ENCODE measurements around the gene CLEC3B. TPM values are rescaled to one million over a fixed set of nuclear protein-coding genes. Genes with fewer than 3 reads are reported as not detected.

CLEC3B gene, protein sequence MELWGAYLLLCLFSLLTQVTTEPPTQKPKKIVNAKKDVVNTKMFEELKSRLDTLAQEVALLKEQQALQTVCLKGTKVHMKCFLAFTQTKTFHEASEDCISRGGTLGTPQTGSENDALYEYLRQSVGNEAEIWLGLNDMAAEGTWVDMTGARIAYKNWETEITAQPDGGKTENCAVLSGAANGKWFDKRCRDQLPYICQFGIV
- not detected in 2 replicates for total RNA-seq
- long read RNA-seq, result 0 reads

DNA sequence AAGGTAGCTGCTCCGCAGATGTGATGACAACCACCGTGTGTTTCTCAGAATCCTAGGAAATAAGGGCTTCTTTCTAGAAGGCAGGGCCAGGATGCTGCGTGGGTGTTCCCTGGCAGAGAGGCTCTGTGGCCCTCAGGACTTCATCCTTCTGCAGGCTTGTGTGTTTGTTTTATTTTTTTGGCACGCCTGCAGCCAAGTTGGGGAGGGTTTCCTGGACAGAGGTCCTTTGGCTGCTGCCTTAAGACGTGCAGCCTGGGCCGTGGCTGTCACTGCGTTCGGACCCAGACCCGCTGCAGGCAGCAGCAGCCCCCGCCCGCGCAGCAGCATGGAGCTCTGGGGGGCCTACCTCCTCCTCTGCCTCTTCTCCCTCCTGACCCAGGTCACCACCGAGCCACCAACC is at the start of gene CLEC3B:
Gene CLEC3B (plus strand): TSS at position 266 of the 400 bp plus-strand sequence. CDS start 60 bp downstream, at position 326.
- TF ChIP-seq, protein P1, sequence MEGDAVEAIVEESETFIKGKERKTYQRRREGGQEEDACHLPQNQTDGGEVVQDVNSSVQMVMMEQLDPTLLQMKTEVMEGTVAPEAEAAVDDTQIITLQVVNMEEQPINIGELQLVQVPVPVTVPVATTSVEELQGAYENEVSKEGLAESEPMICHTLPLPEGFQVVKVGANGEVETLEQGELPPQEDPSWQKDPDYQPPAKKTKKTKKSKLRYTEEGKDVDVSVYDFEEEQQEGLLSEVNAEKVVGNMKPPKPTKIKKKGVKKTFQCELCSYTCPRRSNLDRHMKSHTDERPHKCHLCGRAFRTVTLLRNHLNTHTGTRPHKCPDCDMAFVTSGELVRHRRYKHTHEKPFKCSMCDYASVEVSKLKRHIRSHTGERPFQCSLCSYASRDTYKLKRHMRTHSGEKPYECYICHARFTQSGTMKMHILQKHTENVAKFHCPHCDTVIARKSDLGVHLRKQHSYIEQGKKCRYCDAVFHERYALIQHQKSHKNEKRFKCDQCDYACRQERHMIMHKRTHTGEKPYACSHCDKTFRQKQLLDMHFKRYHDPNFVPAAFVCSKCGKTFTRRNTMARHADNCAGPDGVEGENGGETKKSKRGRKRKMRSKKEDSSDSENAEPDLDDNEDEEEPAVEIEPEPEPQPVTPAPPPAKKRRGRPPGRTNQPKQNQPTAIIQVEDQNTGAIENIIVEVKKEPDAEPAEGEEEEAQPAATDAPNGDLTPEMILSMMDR (conservative IDR thresholded peaks at IDR 0.05), result no peak
- Mint-ChIP-seq H3K4me3 (no peak within 1 kb of the TSS), H3K27ac (ENCODE audit: unreplicated experiment) (peak within 1 kb of the TSS; percentile 81), H3K4me1 (peaks cover 9% of the 10 kb centered on the region), H3K36me3 (ENCODE audit: low read depth) (no peaks in the 10 kb centered on the region), H3K9me3 (no peaks in the 10 kb centered on the region), H3K27me3 (ENCODE audit: low read depth) (peaks cover 3% of the 10 kb centered on the region)
- no peak for DNase-seq (ENCODE audit: low read depth, low spot score)

DNA sequence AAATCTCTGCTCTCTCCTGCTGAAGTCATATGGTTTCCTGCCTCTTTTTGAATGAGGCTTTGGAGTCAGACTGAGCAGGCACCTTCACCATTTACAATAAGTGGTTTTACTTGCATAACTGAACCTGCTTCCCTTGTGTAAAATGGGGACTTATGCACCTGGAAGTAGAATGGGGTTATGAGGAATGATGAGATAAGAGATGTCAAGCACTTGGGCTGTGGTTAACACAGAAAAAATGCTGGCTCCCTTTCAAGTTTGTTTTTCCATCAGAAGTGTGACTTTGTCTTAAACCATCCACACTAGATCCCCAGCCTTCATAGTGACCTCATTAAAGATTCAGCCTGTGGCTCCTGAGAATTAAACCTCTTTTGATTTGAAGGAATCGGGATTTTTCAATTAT is 44.9 kb upstream of the CLEC3B start:
- no peak for DNase-seq (ENCODE audit: low read depth, low spot score)
- Mint-ChIP-seq H3K9me3 (no peaks in the 10 kb centered on the region), H3K4me1 (peaks cover 19% of the 10 kb centered on the region), H3K27me3 (ENCODE audit: low read depth) (no peaks in the 10 kb centered on the region), H3K36me3 (ENCODE audit: low read depth) (peaks cover 10% of the 10 kb centered on the region), H3K4me3 (no peak overlapping the region), H3K27ac (ENCODE audit: unreplicated experiment) (no peak overlapping the region)
- TF ChIP-seq, protein P1 (conservative IDR thresholded peaks at IDR 0.05), result no peak

DNA sequence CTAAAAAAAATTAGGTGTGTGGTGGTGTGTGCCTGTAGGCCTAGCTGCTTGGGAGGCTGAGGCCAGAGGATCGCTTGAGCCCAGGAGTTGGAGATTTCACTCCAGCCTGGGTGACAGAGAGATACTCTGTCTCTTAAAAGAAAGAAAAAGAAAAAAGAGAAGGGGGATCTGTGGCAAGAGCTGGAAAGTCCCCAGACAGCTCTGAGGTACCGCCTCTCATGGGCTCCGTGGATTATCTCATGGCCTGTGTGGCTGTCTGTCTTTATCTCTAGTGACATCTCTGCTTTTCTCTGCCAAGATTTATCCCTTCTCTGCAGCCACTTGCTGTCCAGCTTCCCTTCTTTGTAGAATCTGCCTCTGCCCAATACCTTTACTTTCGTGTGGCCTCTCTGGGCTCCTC is 44.4 kb upstream of the CLEC3B start:
- no peaks in the 10 kb centered on the region for H3K9me3 Mint-ChIP-seq

DNA sequence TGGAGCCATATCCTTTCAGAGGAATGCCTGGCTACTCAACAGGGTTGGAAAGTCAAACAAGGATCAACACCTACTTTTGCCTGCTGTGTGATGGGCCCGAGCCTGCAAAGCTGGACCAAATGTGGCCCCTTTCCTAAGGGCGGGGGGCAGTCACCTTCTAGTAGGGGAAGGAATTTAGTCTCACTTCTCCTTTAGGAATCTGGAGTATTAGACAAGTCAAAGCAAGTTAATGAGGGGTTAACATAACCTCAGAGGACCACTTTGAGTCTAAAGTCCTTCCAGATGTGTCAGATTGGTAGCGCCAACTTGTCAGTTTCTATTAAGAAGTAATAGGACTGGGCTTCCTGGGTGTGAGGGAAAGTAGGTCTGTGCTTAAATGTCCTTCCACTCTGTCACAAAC is 43.3 kb upstream of the CLEC3B start:
- Mint-ChIP-seq H3K36me3 (ENCODE audit: low read depth) (peaks cover 10% of the 10 kb centered on the region), H3K27ac (ENCODE audit: unreplicated experiment) (no peak overlapping the region), H3K9me3 (no peaks in the 10 kb centered on the region), H3K4me3 (no peak overlapping the region), H3K27me3 (ENCODE audit: low read depth) (no peaks in the 10 kb centered on the region), H3K4me1 (peaks cover 5% of the 10 kb centered on the region)
- TF ChIP-seq, protein P1 (conservative IDR thresholded peaks at IDR 0.05), result no peak
- DNase-seq (ENCODE audit: low read depth, low spot score), result no peak

More for the DNA sequence above, 44.4 kb upstream of the CLEC3B start:
- DNase-seq (ENCODE audit: low read depth, low spot score), result no peak
- peaks cover 14% of the 10 kb centered on the region for H3K4me1 Mint-ChIP-seq
- peaks cover 10% of the 10 kb centered on the region for H3K36me3 Mint-ChIP-seq (ENCODE audit: low read depth)
- TF ChIP-seq, protein P1 (conservative IDR thresholded peaks at IDR 0.05), result no peak
- H3K4me3 Mint-ChIP-seq, result peak overlapping the region; percentile 41
- no peak overlapping the region for H3K27ac Mint-ChIP-seq (ENCODE audit: unreplicated experiment)
- H3K27me3 Mint-ChIP-seq (ENCODE audit: low read depth), result no peaks in the 10 kb centered on the region

DNA sequence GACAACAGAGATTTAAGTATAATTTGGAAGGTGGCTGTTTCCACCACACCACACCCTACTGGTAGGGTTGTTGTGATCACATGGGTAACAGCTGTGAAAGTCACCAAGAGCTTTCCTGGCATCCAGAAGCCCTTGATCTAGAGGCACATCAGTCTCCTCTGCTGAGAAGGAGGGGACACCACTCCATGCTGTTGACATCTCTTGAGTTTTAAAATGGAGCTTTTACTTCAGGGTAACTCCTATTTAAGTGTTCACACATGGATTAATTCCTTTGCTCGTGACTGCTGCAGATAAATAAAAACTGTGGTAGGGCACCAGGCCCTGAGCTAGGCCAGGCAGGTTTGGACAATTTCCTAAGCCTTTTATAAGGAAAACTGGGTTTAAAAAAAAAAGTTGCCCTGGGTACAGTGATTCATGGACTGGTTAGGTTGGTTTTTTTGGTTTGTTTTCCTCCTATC is 42.6 kb upstream of the CLEC3B start:
- Mint-ChIP-seq H3K27me3 (ENCODE audit: low read depth) (no peaks in the 10 kb centered on the region), H3K9me3 (no peaks in the 10 kb centered on the region), H3K4me3 (no peak overlapping the region), H3K4me1 (peaks cover 1% of the 10 kb centered on the region), H3K36me3 (ENCODE audit: low read depth) (peaks cover 10% of the 10 kb centered on the region), H3K27ac (ENCODE audit: unreplicated experiment) (no peak overlapping the region)
- TF ChIP-seq, protein P1 (conservative IDR thresholded peaks at IDR 0.05), result no peak
- DNase-seq (ENCODE audit: low read depth, low spot score), result no peak

All from neural crest cell (in vitro differentiated cells).